Pulmonary artery endothelial cell (primary cell): ENCODE data around the gene ATP6V0B. TPM values are rescaled to one million over a fixed set of nuclear protein-coding genes. Genes with fewer than 3 reads are reported as not detected.

Experiments
- DNase-seq: peaks from one replicate; pipeline ENCODE4 v3.0.0-alpha.2; 2011; ENCODE audit warnings: low read depth, low spot score
- total RNA-seq: library from RNA; depleted of rRNA; stranded (reverse); fragments of >200 nt; gene quantifications from 2 replicates; pipeline ENCODE4 v1.2.3, GENCODE V29; 2014

The ATP6V0B gene
- total RNA-seq, 1 donor from 2014 or later, result 96.9 TPM

DNA sequence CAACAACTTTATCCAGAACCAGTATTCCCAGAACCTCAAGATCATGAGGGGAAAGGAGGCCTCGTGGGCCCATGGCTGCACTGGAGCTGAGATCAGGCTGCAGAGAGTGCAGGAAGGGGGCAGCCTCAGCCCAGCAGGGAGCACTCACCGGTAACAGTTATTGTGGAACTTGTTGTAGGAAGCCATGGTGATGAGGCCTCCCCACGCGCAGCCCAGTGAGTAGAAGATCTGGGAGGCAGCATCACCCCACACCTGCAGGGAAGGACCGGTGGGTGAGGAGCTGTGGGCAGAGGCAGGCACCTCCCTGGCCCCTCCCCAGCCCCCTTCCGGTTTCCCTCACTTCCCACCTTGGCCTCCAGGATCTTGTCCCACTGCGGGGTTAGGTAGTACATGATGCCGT lies 27.4 kb downstream of the ATP6V0B start:
- no peak for DNase-seq

DNA sequence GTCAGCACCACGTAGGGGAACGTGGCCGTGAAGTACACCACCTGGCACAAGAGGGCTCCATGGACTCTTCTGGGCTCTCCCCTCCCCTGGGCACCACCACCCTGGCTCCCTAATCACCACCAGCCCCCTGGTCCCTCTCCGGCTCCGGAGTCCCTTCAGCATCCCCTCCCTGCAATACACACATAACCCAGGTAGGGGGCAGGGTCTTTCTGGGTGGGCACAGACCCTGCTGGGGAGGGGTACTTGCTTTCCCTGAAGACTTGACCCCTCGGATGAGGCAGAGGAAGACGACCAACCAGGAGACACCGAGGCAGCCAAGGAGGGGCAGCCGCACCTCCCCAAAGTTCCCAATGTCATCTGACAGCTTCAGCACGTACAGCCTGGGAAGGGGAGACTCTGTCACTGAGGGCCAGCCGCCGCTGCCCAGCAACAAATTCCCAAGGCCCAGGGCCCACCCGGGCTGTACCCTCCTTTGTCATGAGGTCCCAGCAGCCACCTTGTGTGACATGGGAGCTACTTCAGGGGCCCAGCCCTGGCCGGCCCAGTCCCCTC lies 27.9 kb downstream of the ATP6V0B start:
- DNase-seq, result no peak

DNA sequence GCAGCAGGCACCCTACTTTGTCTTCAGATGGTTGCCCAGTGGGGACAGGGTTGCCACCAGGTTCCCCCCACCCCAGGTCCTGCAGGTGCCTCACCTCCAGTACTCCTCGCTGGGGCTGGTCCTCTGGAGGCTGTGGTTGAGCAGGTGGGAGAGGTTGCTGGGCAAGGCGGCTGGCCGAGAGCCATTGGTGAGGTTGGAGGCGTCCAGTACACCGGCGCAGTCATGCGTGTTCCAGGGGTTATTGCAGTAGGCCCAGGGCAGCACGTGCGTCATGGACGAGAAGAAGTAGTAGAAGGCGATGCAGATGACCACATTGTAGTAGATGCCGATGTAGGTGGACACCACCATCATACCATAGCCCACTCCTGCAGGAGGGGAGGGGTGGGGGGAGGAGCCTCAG lies 33.5 kb downstream of the ATP6V0B start:
- no peak for DNase-seq

DNA sequence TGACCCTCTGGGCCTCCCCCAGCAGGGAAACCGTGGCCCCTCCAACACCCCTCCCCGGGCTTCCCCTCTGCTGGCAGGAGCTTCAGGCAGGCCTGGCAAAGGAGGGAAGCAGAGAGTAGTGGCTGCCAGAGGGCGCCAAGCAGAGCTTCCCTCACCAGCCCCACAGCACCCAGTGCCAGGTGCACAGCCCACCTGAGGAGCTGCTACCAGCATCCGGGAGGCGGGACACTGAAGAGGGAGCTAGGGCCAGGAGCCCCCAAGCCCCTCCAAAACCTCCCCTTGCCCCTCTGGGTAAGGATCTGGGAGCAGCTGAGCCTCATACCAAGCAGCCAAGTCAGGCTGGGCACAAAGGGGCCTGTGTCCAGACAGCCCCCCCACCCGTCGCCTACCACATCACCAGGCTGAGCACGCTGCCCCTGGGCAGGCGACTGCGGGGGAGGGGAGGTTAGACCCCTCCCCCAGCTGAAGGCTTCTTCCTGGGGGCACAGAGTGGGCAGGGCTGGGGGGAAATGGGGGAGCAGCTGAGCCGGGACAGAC lies 36.2 kb downstream of the ATP6V0B start:
- DNase-seq, result no peak

DNA sequence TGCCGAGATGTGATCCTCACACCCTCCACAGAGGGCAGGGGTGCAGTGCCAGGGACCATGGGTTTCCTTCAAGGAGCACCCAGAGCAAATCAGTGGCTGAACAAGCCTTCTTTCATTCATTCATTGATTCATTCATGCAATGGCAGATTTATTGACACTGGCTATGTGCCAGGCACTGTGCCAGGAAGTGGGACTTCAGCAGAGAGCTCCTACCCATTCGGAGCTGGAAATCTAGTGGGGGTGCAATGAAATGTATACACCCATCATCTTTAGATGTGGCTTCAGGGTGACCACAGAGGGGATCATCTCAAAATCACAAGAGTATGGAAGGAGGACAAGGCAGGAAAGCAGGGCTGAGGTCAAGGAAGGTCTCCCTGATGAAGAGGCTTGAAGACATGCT lies 37.6 kb downstream of the ATP6V0B start:
- DNase-seq, result no peak

DNA sequence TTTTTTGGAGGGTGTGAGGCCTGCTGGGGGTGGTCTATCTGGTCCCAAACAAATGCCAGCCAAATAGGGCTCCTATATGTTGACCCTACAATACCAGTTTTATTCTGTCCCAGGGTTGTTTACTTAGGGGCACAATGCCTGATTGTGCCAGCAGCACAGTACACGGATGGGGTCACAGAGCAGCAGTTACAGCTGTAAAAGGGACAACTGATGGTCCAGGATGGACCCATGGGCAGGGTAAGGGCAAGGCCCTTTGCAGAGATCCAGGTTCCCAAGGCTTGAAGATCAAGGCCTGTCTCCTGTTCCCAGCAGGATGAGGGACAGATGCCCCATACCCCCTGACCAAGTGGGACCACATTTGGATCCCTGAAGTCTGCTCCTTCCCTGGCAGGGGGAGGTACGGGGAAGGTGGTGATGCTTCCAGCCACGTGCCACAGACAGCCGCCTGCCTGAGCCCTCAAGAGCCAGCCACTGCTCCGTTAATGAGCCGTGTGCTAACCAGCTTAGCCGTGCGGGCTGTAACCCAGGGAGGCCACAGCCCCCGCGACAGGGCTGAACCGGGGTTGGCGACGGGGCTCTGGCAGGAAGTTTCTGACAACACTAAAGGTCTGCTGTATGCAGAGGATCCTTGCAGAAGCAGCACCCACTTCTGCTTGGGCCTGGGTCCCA lies 38.3 kb downstream of the ATP6V0B start:
- DNase-seq, result no peak

DNA sequence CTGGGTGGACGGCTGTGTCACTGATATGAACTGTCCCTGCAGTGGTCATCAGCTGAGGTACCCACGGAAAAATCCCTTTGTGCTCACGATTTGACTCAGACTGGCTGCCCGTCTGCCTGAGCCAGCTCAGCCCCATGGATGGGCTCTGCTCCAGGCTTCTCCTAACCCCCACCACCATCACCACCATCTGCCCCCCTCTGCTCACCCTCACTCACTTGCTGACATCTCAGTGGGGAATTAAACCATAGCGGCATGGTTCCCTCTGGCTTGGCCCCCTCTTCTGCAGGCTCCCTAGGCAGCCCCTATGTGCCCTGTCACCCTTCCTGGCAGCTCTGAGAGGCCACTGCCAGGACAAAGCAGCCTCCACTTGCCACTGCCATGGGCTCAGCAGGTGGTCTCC lies 39.2 kb downstream of the ATP6V0B start:
- DNase-seq, result no peak

DNA sequence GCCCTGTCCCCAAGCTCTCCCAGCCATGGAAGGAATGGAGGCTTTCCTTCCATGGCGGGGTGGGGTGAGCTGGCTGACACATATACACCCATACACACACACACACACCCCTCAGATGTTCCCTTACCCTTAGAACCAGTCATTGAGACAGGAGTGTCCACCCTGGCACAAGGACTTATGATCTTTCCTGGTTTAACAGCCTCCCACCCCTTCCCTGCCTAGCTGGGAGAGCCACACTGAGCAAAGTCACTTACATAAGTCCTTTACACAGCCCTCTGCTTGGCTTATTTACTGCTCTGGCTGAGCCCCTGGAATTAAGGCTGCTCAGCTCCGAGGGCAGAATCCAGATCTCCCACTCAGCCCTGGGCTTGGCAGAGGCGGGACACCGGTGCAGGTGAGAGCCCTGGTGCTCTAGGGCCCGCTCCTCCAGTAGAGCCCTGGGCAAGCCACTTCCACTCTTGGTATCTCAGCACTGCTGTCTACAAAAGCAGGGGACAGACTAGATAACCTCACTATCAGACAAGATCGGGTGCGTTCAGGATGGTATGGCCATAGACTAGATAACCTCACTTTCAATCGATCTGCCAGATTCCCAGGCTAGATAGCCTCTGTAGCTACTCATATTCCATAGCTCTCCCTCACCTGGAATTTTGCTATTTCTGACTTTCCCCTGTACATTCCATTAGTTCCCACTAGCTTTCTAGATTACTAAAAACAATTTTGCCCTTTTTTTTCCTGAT lies 39.8 kb downstream of the ATP6V0B start:
- DNase-seq, result no peak

DNA sequence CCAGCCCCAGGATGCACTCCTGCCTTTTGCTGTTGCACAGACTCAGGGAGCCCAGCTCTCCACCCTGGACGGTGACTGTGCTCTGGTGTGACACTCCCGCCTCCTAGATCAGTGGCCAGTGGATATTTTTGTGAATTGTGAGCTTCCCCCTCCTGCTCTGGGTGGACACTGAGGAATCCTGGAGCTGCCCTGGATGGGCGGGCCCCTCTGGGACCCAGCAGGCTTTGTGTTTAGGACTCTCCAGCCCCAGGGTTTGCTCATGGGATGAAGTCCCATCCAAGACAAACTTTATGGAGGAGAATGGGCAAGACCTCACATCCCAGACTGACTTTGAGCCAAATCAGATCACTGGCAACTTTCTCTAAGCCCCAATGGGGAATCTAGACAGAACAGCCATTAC lies 40.4 kb downstream of the ATP6V0B start:
- DNase-seq, result no peak

DNA sequence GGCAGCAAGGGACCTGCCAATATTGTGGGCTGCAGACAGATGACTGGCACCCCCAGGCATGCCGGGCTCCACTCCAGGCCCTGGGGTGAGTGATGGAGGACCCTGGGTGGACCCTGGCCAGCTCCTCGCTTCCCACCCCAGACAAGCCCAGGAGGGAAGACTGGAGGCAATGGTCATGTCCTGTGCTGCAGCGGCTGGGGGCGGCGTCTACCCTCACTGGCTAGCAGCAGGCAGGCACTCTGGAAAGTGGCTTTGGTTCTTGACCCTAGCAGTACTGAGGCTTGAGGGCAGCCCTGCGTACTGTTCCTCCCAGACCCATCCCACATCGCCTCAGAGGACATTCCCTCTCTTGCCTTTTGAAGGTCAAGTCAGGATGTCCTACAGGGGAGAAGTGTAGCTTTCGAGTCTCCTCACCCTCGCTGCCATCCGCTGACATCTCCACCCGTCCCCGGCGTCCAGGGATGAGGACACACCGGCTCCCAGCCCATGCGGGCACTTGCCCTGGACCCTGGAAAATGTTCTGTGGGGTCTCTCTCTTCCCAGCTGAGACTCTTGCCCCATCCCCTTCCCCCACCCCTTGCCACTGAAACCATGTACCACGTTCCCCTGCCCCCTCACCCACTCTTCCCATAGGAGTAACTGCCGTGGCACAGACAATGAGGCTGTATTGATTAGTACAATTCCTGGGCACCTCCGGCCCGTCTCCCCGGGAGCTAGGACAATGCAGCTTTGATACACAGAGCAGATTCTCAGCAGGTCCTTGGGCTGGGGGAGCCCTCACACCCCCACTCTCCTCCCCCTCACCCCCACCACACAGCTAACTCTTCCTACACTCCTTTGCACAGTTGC lies 41.5 kb downstream of the ATP6V0B start:
- no peak for DNase-seq

DNA sequence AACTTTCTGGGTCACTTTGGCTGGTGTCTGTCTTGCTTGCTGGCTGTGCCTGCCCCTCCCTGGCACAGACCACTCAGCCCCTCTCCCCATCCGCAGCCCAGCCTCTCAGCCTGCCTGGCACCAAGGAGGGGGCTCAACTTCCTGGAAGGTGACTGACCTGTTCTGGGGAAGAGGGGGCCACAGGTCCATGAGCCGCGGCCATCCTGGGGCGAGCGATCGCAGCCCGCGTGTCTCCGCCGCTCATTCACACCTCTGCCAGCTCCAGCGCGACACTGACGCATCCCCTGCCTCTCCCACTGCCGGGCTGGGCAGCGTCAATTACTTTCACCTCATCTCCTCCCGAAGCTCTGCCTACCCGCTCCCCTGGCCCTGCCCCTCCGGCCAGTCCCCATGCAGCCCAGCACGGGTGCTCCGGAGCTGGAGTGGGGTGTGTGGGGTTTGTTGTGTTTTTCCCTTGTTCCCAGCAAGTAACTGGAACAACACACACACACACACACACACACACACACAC lies 42.2 kb downstream of the ATP6V0B start:
- no peak for DNase-seq

DNA sequence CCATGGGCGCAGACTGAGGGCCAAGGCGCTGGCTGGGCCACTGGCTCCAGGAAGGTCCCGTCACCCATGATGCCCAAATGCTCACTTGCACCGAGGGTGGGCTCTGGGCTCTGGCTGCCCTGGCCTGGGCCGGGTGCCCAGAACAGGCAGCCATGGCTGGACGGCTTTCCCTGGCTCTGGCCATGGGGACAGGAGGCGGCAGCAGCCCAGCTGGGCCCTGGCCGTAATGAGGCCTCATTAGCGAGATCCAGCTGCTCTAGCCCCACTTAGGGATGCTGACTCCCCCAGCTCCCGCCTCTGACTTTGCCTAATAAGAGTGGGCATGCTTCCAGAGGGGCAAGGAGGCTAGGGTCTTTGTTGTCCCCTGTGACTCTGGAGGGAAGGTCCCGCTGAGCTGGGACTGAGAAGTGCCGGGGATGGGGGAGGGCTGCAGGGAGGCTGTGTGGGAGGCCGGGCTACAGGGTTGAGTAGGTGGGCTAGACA lies 44.7 kb downstream of the ATP6V0B start:
- no peak for DNase-seq

DNA sequence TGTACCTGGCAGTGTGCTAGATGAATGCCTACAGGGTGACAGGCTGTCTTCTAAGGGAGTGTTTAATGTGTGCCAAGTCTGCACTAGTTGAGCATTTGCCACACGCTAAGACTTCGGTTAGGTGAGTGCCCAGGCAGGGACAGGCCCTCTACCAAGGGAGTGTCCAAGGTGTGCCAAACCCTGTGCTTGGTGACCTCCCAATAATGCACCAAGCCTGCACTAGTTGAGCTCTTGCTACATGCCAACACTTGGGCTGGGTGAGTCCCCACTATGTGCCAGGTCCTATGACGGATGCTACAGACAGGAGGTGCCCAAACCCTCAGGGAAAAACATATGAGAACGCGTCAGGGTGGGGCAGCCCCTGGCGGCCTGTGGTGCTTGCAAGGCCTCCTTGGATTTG lies 45.7 kb downstream of the ATP6V0B start:
- DNase-seq, result no peak

DNA sequence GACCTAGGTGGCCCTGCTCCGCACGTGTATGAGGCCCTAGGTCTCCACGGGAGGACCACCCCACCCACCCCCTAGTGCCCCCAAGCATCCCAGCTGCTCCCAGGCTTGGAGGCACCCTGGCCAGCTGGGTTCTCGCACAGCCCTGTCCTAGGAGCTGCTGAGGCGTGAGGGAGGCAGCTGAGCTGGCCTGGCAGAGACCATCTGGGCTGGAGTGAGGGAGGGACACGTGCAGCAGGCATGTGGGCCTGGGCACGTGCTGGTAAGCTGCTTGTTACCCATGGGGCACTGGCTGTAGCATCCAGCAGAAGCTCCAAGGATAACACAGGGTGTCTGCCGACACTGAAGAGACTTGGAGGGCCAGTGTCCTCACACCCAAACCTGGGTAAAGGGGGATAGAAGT lies 46.4 kb downstream of the ATP6V0B start:
- no peak for DNase-seq

DNA sequence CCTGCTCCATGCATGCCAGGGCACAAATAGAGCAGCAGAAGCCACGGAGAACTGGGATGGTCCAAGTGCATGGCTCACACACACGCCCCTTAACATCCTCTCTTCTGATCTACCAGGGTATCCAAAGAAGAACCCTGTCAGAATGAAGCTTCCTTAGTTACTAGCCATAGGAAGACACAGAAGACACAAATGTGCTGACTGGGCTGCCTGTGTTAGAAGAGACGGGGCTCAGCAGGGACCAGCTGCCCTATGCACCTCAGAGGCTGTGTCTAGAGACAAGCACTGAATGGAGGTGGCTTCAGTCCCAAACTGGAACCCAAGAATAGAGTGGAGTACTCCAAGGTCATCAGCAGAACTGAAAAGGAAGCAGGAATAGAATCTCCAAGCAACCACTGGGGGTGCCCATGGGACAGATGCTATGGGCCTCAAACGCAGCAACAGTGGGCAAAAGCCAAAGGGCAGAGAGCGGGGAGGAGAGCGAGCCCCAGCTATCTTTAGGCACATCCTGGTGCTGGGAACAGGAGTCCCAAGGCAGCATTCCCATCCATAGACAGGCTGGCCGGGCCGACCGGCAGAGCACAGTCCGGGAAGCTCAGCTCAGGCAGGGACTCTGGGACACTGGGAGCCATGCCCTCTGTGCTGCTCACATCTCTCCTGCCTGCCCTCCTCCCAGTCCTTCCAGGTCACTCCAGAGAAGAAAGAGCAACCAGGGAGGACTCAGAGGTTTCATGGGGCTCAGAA lies 47.0 kb downstream of the ATP6V0B start:
- no peak for DNase-seq

DNA sequence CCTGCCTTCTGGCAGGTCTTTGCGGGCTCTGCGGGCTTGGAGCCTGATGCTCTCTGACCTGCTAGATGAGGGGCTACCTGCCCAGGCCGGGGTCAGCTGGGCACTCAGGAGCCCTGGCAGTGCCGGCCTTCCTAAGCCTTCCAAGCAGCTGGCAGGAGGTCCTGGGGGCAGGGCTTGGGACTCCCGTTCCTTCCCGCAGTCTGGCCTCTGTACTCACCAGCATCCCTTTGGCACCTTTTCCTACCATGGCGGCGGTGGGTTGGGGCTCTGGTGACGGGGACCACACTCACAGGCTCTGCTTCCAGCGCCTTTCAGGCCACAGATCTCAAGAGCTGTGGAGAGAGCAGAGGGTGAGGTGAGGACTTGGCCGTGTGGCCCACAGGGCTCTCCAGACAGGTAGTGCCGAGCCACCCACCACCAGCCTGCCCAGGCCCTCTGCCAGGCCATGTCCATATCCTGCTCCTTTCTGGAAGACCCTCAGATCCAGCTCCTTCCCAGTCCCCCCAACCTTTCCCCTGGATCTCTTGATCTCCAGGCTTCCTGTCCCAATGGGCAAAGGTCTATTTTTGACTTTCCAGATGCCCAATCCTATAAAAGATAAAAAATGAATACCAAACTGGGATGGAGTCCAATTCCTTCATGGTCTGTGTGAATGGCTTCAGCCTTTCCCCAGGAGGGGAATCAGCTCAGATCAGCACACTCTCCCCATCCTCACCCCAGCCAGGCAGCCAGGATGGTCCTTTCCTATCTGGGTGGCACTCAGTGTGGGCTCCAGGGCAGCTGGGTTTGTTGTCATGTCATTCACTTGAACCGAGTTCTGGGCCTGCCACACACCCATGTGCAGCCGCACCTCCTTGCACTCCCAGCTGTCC lies 49.5 kb downstream of the ATP6V0B start:
- no peak for DNase-seq

DNA sequence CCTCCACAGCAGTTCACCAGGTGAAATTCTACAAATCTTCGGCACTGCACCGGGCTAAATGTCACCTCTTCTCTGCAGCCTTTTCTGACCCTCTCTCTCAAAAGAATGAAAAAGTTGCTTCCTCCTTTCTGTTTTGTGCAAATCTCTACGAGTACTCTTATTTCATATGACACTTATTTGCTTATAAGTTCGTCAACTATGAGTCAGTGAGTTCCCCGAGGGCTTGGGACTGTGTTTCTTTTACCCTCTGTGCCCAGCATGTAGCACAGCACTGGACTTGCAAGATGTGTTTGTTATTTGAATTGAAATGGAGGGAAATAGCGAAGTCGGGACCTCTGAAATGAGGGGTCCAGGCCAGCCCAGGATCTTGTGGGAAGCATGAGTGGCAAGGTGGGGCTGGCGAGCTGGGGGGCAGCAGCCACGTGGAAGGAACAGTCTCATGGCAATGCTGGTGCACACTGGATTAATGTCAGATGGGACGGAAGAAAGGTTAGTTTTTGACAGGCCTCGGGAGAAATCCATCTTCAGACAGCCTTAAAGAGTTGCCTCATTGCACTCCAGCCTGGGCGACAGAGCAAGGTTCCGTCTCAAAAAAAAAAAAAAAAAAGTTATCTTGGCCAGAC lies 50.3 kb downstream of the ATP6V0B start:
- no peak for DNase-seq

DNA sequence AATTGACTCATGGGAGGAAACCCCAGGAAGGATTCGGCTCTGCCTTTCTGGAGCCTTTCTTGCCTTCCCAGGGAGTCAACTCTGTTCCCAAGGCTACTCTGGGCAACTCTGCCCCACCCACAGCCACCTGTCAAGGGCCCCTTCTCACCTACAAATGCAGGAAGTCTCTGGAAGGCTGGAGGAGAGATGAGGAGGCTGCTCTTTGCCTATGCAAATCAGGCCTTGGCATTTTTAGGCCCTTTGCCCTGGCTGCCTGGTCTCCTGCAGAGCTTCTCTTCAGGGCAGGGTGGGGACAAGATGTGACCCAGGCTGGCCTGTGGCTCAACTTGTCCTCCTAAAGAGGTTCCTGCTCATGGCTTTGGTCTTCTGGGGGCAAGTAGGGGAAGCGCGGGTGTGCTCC lies 51.1 kb downstream of the ATP6V0B start:
- DNase-seq, result no peak

DNA sequence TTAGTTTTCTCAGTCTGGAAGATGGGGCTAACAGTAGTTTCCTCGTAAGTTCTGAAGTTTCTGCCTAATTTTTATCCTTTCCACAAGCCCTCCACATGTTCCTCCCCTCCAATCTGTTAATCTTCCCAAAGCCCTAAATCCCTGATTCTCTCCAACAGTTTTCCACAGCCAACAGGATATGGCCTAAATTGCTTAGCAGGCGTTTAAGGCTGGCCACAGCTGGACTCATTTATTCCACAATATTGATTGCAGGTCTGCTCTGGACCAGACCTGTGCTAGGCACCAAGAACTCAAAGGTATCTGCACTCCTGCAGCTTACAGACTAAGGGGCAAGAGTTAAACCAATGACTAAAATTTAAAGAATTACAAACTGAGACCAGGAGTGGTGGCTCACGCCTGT lies 52.6 kb downstream of the ATP6V0B start:
- DNase-seq, result no peak
